Activated CD8-positive, alpha-beta memory T cell treated with anti-CD3 and anti-CD28 coated beads for 48 hours (primary cell): Measurements from ENCODE around the gene FNDC3A.
"Not testable (repeated sequence)": the region's sequence is repeated elsewhere in the genome, so short reads cannot be mapped to it uniquely, and the experiment has no call there.

Experiments used
- DNase-seq, 3 experiments: peaks; one replicate each; pipeline ENCODE4 v3.0.0-alpha.2; 2020; ENCODE audit warnings: low read depth in 2 of 3, low spot score in 2 of 3

FNDC3A gene

GRCh38 chr13:49071341-49071937 is 95.7 kb downstream of the FNDC3A start:
- no peak for DNase-seq

DNA sequence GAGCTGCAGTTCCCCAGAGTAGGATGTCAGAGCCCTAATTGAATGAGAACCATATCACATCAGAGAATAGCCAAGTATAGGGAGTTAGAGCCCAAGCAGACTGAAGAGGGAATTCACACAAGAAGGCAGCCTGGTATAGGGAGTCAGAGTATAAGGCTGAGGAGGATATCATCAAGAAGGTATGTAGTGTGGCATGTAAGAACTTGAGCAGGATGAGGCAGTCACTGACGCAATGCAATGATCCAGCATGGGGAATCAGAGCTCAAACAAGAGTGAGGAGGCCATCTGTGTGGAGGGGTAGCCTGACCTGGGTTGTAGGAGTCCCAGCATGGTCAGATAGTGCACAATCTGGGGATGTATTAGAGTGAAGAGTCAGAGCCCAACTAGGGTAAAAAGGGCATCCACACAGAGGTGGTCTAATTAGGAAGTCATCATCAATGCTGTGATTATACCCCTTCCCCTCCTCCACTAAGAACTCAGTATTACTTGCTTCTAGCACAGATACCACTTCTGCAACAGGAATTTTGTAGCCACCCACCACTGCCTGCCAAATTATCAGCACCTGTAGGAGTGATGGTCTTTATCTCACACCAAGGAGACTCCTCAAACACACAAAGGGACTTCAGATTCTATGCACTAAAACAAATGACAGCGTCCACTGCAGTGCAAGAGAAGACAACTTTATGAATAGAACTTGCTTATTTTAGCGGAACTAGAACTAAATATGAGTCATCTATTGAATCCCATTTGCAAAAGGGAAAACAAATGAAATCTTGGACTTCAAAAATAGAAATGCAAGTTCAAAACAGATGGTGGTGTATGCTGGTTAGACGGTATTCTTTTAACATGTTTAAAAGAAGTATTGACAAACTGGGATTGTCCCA is 107.2 kb downstream of the FNDC3A start:
- DNase-seq: no peak

- no peak for DNase-seq
These were observed 109.2 kb downstream of the FNDC3A start for GRCh38 chr13:49084961-49085360.

- no peak for DNase-seq
These were observed 111.0 kb downstream of the FNDC3A start for GRCh38 chr13:49086722-49087121.

GRCh38 chr13:49093376-49093775 is 117.7 kb downstream of the FNDC3A start:
- DNase-seq: no peak

- DNase-seq: no peak
These were observed 121.7 kb downstream of the FNDC3A start for GRCh38 chr13:49097374-49097773.

DNA sequence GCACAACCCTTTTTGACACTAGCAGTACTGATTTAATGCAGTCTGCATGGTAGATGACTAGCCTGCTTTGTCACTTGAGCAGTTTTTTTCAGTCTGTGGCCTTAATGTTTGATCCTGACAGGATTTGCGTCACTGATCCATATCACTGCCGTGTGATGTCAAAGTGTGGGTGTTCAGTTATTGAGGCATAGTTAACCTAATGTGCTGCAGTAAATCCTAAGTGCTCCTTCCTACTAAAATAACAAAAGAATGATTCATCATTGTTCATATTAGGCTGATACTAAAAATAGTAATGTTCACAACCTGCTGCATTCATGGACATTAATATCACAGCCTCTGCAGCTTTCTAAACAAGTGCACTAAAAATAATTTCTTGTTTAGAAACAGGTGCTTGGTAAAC is 122.5 kb downstream of the FNDC3A start:
- DNase-seq: no peak

DNA sequence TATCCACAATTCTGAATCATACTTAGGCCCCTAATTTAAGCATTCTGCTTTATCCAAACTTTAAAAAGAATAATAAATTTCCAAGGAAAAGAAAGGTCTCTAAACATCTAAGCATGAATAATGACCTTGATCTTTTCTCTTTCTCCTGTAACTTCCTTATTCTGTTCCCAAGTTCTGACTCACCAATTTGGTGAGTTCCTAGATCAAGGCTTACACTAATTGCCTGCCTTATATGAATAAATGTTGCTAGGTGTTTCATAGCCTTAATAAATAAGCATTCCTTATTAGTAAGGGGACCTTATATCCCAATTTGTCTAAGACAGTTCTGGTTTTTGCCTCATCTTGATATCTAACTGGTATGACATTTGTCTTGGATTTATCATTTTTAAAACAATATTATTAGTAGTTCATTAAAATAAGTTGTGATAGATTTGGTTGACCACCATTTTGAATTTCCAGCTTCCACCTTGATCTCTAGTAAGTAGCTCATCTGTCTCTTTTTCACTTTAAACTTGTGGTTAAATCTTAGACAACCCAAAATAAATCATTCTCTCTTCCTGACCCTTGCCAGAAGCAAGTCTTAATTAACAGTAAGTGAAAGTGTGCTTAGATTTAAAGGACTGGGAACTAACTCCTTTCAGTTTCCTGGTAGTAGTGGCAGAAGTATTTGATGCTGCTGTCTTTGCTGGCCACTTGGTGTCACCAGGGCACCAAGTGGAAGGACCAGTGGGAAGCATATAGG is 123.2 kb downstream of the FNDC3A start:
- DNase-seq: no peak

DNA sequence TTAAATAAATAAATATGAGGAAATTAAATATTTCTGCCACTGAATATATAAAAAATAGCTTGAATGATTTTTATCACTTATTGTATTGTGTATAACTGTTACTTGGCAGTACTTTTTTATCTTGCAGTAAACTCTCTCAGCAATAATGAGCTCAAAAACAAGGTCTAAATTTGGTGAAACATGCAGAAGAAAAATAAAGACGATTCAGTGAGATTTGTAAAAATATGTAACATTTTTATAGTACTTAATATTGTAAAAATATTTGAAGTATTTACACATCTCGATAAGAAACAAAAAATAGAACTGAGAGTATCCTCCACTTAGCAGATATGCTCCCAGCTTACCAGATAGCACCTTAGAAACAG is 123.8 kb downstream of the FNDC3A start:
- DNase-seq: no peak

- DNase-seq: no peak
These were observed 125.2 kb downstream of the FNDC3A start for GRCh38 chr13:49100637-49101570.

DNA sequence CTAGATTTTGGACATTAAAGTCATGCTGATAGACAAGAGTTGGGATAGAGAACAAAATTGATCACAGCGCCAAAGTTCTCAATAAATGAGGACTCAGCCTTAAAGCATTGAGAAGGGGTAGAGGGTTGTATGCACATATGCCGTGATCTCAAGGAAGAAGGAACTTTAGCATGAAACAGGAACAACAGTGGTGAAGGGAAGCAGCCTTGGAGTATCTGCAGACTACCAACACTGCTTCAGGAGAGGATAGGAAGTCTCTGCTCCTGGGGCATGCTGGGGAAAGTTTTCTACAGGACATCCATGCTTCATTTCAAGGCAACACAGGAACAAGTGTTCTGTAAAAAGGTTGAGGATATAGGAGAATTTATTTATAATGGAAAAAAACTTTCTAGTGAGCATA is 132.5 kb downstream of the FNDC3A start:
- DNase-seq: no peak

GRCh38 chr13:49110122-49110912 is 134.6 kb downstream of the FNDC3A start:
- DNase-seq: peak in 2 of 3 experiments; percentile 19

GRCh38 chr13:49110913-49111170 is 135.1 kb downstream of the FNDC3A start:
- DNase-seq: no peak

- DNase-seq: no peak
These were observed 137.2 kb downstream of the FNDC3A start for GRCh38 chr13:49112782-49113525.

GRCh38 chr13:49113526-49114286 is 138.0 kb downstream of the FNDC3A start:
- DNase-seq: no peak

GRCh38 chr13:49116873-49117272 is 141.2 kb downstream of the FNDC3A start:
- no peak for DNase-seq

DNA sequence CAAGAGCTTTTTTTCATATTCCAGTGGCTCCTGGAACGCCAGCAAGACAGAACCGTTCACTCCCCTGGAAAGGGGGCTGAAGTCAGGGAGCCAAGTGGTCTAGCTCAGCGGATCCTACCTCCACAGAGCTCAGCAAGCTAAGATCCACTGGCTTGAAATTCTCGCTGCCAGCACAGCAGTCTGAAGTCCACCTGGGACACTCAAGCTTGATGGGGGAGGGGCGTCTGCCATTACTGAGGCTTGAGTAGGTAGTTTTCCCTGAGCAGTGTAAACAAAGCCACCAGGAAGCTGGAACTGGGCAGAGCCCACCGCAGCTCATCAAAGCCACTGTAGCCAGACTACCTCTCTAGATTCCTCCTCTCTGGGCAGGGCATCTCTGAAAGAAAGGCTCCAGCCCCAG is 142.7 kb downstream of the FNDC3A start:
- not testable (repeated sequence) for DNase-seq

DNA sequence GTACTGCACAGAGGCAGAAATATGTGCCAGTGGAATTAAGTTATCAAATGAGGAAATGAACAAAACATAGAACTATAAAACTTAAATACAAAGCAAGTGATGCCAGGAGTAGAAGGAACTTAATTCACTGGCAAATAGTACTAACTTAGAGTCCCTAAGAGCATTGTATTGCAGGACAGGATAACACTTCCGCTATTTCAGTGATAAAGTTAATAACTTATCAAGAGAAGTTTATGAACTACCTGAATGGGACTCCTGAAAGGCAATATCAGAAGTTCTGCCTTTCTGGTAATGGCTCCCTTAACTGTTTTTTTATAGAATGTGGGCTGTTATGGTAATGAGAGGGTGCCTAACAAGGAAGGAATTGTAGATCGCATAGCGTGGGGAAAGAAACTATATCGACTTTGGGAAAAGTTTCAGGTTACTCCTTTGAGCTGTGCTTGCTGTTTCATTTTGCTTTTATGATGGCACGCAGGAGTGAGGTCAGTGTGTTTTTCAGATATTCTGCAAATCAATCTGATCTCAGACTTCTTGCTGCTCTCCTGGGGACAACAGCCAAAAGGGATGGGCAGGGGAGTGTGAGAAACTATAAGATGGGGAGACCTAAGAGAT is 149.1 kb downstream of the FNDC3A start:
- DNase-seq: no peak
